Transverse colon (tissue), 4 donors: Measurements from ENCODE around the gene BACH1. TPM values are rescaled to one million over a fixed set of nuclear protein-coding genes. Genes with fewer than 3 reads are reported as not detected.

Source experiments
- DNase-seq: peaks from one replicate; pipeline ENCODE4 v3.0.0-alpha.2; 2019
- H3K27ac ChIP-seq, 4 donors: fragments of 200-600 bp; sonication (generic); 2 replicates each; pipeline ENCODE4 v1.5.1; 2016 to 2018; ENCODE audit warnings: inconsistent platforms in 4 of 4
- H3K27me3 ChIP-seq: fragments of 200-600 bp; sonication (generic); 2 replicates; pipeline ENCODE4 v1.5.1; 2017; ENCODE audit warnings: inconsistent platforms
- H3K36me3 ChIP-seq, 4 donors: fragments of 200-600 bp; sonication (generic); 2 replicates each; pipeline ENCODE4 v1.5.1; 2017 to 2019; ENCODE audit warnings: inconsistent platforms in 4 of 4
- H3K4me1 ChIP-seq, 4 donors: fragments of 200-600 bp; sonication (generic); 2 replicates each; pipeline ENCODE4 v1.5.1; 2017 to 2020; ENCODE audit warnings: inconsistent platforms in 4 of 4
- H3K4me3 ChIP-seq, 4 donors: fragments of 200-600 bp; sonication (generic); 1 replicate in 1 of 4; 2 replicates in 3 of 4; pipeline versions ENCODE4 v1.5.1 to v1.6.1; 2017 to 2019; ENCODE audit warnings: inconsistent platforms in 4 of 4
- H3K9me3 ChIP-seq, 2 donors: fragments of 200-600 bp; sonication (generic); 2 replicates each; pipeline ENCODE4 v1.5.1; 2017 to 2019; ENCODE audit warnings: inconsistent platforms in 2 of 2
- EP300 ChIP-seq: sonication (generic); formaldehyde crosslinking; IDR thresholded peaks from one replicate; pipeline ENCODE4 v1.6.1; 2017; ENCODE audit warnings: antibody characterized with exemption, low read depth
- POLR2A ChIP-seq: fragments of 450-650 bp; IDR thresholded peaks from one replicate; pipeline ENCODE4 v1.6.1; 2016; ENCODE audit warnings: antibody characterized with exemption, mild to moderate bottlenecking, moderate library complexity
- POLR2AphosphoS5 ChIP-seq, 3 donors: sonication (generic); formaldehyde crosslinking; IDR thresholded peaks; one replicate each; pipeline ENCODE4 v1.6.1; 2016; ENCODE audit warnings: antibody characterized with exemption in 3 of 3
- WGBS, 2 donors: methylation state at CpG; one replicate each; pipeline ENCODE4 v1.1.5; 2018; ENCODE audit warnings: low coverage in 1 of 2; 5-methylcytosine and 5-hydroxymethylcytosine counted together
- in situ Hi-C, 4 donors: fragments of 200-750 bp; cut with MboI; loops; one replicate each; pipeline versions ENCODE4 v1.15.0 to v1.15.1; 2017; ENCODE audit warnings: low sequenced_read_pairs in 3 of 4, low pct_ligation_motif_present in 1 of 4, low pct_unique_long_range_greater_than_20kb in 1 of 4
- intact Hi-C: fragments of 100-400 bp; cut with DNase I; formaldehyde crosslinking; loops from one replicate; pipeline ENCODE4 v1.15.1; 2023; ENCODE audit warnings: low total_unique reads
- total RNA-seq, 4 donors: library from RNA; depleted of rRNA; stranded (reverse); fragments of >200 nt; gene quantifications; one replicate each; pipeline ENCODE4 v1.1.0, GENCODE V29; 2016
- TF ChIP-seq, protein P1 (sequence below), 5 experiments: fragments of 200-600 bp in 3 of 5; fragments of 450-650 bp in 2 of 5; sonication (generic) in 3 of 5; IDR thresholded peaks; 1 replicate in 2 of 5; 2 replicates in 3 of 5; pipeline ENCODE4 v1.5.1; 2016 to 2017; ENCODE audit warnings: antibody characterized with exemption in 5 of 5, inconsistent platforms in 3 of 5, mild to moderate bottlenecking in 2 of 5, moderate library complexity in 1 of 5

BACH1 gene
- total RNA-seq, 4 donors from 2014 or later, result 31.8 to 92.1 (median 42.0) TPM

DNA sequence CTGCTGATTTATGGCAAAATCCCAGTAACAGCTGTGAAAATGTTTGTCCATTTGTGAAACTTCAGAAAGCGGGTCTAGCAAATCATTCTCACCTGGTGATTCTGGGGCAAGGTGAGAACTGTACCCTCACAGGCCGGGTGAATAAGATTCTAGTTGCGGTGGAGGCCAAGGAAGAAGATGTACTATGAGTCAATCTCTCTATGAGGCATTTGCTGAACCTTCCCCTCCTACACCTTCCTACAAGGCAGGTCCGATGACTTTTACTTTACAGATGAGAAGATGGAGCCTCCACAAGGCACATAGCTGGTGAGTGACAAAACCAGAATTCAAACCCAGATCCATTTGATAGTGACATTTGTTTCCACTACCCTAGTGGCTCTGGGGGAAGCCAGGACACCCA, 72.7 kb downstream of the BACH1 start:
- intact Hi-C loops, result loop anchor here (5.0 kb wide), 2 partner anchors 69 to 279 kb away; no protein-coding TSS in a partner anchor
- Histone ChIP-seq H3K4me3 (no peak overlapping the region), H3K9me3 (no peaks in the 10 kb centered on the region), H3K27ac (no peak overlapping the region), H3K27me3 (no peaks in the 10 kb centered on the region), H3K36me3 (no peaks in the 10 kb centered on the region), H3K4me1 (no peaks in the 10 kb centered on the region)
- TF ChIP-seq POLR2AphosphoS5 (IDR thresholded peaks at IDR 0.05), result no peak
- no peak for TF ChIP-seq EP300
- TF ChIP-seq, protein P1, sequence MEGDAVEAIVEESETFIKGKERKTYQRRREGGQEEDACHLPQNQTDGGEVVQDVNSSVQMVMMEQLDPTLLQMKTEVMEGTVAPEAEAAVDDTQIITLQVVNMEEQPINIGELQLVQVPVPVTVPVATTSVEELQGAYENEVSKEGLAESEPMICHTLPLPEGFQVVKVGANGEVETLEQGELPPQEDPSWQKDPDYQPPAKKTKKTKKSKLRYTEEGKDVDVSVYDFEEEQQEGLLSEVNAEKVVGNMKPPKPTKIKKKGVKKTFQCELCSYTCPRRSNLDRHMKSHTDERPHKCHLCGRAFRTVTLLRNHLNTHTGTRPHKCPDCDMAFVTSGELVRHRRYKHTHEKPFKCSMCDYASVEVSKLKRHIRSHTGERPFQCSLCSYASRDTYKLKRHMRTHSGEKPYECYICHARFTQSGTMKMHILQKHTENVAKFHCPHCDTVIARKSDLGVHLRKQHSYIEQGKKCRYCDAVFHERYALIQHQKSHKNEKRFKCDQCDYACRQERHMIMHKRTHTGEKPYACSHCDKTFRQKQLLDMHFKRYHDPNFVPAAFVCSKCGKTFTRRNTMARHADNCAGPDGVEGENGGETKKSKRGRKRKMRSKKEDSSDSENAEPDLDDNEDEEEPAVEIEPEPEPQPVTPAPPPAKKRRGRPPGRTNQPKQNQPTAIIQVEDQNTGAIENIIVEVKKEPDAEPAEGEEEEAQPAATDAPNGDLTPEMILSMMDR (IDR thresholded peaks at IDR 0.05), result no peak
- no peak for TF ChIP-seq POLR2A
- no peak for DNase-seq
- in situ Hi-C loops, result loop anchor here (5.0 to 10.0 kb wide), 6 partner anchors 204 to 287 kb away; no protein-coding TSS in a partner anchor
- WGBS, 2 donors, result 84 to 97% methylated on average over 4 of the region's 4 CpGs

DNA sequence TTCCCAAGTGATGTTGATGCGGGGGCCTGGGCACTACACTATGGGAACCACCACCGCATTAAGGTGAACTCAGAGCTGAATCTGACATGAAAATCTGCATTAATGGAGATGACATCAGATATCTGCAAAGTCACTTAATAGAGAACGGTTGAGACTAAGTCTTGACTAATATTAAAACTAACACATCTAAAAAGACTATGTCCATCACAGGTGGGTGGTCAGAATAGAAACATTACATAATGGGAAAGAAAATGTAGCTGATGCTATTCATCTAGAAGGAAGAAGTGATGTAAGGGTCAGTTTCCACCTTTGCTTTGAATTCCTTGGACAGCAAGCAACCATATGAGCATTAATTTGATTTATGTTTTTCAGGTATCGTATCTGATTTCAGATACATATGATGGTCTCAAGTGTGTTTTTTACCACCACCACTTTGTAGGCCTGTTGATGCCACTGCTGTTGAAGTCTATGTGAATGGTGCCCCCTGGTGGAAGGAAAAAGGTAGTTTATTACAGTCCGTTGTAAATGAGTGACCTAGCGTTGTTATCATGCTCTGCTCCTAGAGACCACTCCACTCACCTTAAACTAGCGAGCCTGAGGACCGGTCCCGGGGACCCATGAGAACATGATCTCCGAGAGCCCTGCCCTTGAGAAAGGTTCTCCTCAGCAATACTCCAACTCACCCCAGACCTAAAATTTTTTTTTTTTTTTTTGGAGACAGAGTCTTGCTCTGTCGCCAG, 73.5 kb downstream of the BACH1 start:
- WGBS, 2 donors, result 43 to 48% methylated on average over 9 to 11 of the region's 11 CpGs
- Histone ChIP-seq H3K27me3 (no peaks in the 10 kb centered on the region), H3K36me3 (no peaks in the 10 kb centered on the region), H3K27ac (no peak overlapping the region), H3K4me1 (no peaks in the 10 kb centered on the region), H3K9me3 (no peaks in the 10 kb centered on the region), H3K4me3 (no peak overlapping the region)
- peak; percentile 42 for DNase-seq
- intact Hi-C loops, result loop anchor here (2.0 to 5.0 kb wide), 3 partner anchors 70 to 280 kb away; no protein-coding TSS in a partner anchor
- in situ Hi-C loops, result loop anchor here (5.0 to 10.0 kb wide), 6 partner anchors 205 to 287 kb away; no protein-coding TSS in a partner anchor
- TF ChIP-seq, protein P1 (IDR thresholded peaks at IDR 0.05), result peak; percentile 74 to 85 (median 79)
- TF ChIP-seq POLR2AphosphoS5 (IDR thresholded peaks at IDR 0.05), result no peak
- no peak for TF ChIP-seq POLR2A

DNA sequence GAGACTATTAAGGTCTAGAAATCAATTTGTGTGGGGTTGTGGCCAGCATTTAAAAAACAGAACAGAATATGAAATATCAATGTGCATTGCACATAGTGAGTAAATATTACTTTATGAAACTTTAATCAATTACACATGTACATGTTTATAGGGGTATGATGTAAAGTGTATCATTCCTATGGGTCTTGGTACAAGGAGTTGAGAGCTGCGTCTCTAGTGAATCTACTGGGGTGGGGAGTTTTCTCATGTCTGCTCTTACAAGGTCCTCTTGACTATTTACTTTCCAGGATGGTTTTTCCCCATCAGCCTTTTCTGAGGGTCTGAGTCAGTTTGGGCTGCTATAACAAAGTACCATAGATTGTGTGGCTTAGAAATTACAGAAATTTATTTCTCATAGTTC, 75.8 kb downstream of the BACH1 start:
- in situ Hi-C loops (loop anchor here (5.0 to 10.0 kb wide), 6 partner anchors 207 to 290 kb away; no protein-coding TSS in a partner anchor), intact Hi-C loops (loop anchor here (5.0 kb wide), 2 partner anchors 72 to 282 kb away; no protein-coding TSS in a partner anchor)
- DNase-seq, result no peak
- TF ChIP-seq POLR2A (no peak), POLR2AphosphoS5 (IDR thresholded peaks at IDR 0.05) (no peak), EP300 (no peak)
- TF ChIP-seq, protein P1 (IDR thresholded peaks at IDR 0.05), result no peak
- H3K4me3 ChIP-seq, result no peak overlapping the region
- no peaks in the 10 kb centered on the region for H3K36me3 ChIP-seq
- 100% methylated on average over 1 of the region's 1 CpG for WGBS, 2 donors
- no peak overlapping the region for H3K27ac ChIP-seq
- H3K27me3 ChIP-seq, result no peaks in the 10 kb centered on the region
- no peaks in the 10 kb centered on the region for H3K4me1 ChIP-seq
- H3K9me3 ChIP-seq, result no peaks in the 10 kb centered on the region

DNA sequence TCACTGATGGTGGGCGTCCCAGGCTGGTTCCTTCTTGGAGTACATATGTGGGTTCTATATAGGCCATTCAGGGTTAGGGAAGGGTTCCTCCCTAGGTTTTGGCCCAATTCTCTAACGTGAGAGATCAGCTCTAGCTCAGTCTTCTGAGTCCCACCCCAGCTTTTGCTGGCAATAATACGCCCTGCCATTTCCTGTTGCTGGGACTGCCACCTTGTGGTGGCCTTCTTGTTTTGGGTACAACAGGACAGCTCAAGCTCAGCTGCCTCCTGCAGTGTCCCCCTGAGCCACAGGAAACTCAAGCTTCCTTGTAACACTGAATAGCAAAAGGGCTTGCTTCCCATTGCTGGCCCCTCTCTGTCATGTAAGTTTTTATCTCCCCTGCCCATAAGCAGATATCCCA, 77.8 kb downstream of the BACH1 start:
- peak; percentile 42 for DNase-seq
- Histone ChIP-seq H3K36me3 (no peaks in the 10 kb centered on the region), H3K9me3 (no peaks in the 10 kb centered on the region), H3K4me3 (no peak overlapping the region), H3K27ac (no peak overlapping the region), H3K4me1 (no peaks in the 10 kb centered on the region), H3K27me3 (no peaks in the 10 kb centered on the region)
- in situ Hi-C loops (loop anchor here in 2 of 4 donors (10.0 kb wide), 3 partner anchors 212 to 292 kb away; no protein-coding TSS in a partner anchor), intact Hi-C loops (no loop called here)
- 71% methylated on average over 3 of the region's 3 CpGs; no CpG with 5 or more reads in 1 of the 2 donors for WGBS, 2 donors
- no peak for TF ChIP-seq EP300
- TF ChIP-seq, protein P1 (IDR thresholded peaks at IDR 0.05), result peak in 3 of 5 experiments; percentile 21 to 33 (median 32)
